Stimulated activated CD4-positive, alpha-beta T cell treated with anti-CD3 and anti-CD28 coated beads, Interleukin-4, amount 100 ng/mL, for 4 hours (primary cell): ENCODE results near the gene BEAN1.
"Not testable (repeated sequence)": the region's sequence is repeated elsewhere in the genome, so short reads cannot be mapped to it uniquely, and the experiment has no call there.

ENCODE experiments used
- DNase-seq, 2 experiments: peaks; one replicate each; pipeline ENCODE4 v3.0.0-alpha.2; 2020

The BEAN1 gene

DNA sequence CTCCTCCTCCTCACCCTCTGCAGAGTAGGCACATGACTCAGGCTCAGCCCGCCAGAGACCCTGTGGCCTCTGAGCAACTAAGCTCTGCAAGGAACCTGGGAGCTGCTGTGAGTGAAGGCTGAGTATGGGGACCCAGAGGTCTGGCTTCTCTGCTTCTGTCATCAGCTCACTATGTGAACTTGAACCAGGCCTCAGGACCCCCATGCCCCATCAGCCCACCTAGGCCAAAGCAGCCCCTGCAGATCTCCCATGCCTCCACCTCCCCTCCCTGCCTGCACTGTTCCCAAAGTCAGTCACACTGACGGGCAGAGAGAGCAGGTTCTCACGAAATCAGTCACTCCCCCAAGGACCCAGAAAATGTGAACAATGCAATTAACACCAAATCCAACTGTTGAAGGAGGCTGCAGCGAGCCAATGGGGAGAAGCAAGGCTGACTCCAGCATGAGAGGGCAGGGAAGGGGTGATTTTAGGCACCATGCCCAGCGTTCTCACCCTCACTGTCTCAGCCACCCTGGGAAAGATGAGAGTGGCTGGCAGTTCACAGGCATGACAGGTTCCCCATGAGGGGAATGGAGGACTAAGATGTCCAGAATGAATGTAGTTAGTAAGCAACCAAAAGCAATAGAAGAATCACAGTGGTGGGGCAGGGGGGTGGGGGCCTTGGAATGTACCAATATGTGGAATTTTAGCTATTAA lies 60.6 kb downstream of the BEAN1 start:
- DNase-seq: no peak

DNA sequence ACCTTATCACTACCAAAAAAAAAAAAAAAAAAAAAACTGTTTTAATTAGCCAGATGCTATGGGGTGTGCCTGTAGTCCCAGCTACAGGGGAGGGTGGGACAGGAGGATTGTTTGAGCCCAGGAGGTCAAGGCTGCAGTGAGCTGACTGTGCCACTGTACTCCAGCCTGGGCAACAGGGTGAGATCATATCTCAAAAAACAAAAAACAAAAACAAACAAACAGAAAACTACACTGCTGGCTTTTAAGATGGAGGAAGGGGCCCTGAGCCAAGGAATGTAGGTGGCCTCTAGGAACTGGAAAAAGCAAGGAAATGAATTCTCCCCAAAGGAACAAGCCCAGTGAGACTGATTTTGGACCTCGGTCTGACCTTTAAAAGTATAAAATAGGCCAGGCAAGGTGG lies 61.4 kb downstream of the BEAN1 start:
- no peak for DNase-seq

DNA sequence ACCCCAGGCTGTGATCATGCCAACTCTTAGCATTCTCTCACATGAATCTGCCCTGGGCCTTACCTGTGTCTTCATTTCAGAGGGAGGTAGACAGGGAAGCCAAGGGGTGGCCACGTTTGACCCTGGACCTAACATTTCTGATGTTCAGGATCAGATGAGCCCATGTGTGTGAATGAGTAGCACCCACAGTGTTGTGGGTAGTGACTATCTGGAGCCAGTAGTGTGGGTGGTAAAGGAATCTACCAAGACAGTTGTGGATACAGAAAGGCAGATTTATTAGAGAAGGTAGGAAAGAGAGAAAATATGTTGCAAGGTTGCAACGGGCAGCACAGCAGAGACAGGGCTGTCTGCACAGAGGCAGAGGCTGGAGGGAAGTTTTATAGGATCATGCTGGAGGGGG lies 62.3 kb downstream of the BEAN1 start:
- DNase-seq: no peak

DNA sequence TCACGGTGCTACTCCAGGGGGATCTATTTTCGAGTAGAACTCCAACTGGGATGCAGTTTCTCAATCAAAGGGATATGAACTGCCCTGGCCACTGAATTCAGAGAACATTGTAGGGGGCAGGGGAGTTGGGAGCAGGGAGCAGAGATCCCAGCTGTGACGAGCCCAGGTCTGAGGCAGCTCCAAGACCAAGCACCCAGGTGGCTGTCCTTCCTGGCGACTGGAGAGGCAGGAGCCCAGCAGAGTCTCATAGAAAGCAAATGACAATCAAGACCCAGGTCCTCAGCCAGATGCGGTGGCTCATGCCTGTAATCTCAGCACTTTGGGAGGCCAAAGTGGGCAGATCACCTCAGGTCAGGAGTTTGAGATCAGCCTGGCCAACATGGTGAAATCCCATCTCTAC lies 62.7 kb downstream of the BEAN1 start:
- no peak for DNase-seq

DNA sequence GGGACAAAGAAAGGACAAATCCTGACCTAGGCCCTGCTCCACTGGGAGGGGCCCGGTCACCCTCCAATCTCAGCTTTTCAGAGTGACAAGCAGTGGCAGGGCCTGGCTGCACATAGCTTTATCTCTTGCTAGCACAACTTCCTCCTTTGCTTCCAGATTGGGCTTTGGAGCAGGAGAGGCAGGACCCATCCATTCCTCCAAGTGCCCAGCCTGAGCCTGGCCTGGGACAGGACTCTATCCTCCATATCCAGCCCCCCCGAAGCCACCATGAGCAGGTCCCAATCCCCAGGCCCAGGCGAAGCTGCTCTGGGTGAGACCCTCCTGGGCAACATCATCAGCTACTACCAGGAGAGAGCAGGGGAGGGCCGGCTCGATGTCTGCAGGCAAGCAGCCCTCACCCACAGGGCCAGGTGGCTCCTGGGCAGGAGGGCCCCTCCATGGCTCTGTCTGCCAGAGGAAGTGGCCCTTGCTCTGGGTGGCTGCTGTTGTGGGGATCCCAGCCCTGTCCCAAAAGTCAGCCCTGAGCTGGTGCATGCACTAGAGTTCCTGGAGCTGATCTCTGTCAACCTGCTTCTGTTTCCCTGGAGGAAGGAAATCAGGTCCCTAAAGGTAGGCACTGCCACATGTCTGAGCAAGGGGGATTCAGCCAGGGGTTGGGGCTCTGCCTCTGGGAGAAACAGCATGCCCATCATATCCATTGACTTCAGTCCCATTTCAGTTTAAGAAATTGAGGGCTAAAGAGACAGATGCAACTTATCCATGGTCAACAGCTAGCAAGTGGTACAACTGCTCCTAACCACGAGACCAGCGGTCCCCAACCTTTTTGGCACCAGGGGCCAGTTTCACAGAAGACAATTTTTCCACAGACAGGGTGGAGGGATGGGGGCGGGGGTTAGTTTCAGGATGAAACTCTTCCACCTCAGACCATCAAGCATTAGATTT lies 64.0 kb downstream of the BEAN1 start:
- DNase-seq: no peak

DNA sequence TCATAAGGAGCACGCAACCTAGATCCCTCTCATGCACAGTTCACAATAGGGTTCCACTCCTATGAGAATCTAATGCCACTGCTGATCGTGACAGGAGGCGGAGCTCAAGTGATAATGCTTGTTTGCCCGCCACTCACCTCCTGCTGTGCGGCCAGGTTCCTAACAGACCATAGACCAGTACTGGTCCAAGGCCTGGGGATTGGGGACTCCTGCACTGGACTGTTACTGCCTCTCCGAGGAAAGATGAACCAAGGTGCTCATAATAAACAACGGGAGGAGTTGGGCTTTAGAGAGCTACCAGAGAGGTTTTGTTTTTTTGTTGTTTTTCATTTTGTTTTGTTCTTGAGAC lies 64.6 kb downstream of the BEAN1 start:
- no peak for DNase-seq

DNA sequence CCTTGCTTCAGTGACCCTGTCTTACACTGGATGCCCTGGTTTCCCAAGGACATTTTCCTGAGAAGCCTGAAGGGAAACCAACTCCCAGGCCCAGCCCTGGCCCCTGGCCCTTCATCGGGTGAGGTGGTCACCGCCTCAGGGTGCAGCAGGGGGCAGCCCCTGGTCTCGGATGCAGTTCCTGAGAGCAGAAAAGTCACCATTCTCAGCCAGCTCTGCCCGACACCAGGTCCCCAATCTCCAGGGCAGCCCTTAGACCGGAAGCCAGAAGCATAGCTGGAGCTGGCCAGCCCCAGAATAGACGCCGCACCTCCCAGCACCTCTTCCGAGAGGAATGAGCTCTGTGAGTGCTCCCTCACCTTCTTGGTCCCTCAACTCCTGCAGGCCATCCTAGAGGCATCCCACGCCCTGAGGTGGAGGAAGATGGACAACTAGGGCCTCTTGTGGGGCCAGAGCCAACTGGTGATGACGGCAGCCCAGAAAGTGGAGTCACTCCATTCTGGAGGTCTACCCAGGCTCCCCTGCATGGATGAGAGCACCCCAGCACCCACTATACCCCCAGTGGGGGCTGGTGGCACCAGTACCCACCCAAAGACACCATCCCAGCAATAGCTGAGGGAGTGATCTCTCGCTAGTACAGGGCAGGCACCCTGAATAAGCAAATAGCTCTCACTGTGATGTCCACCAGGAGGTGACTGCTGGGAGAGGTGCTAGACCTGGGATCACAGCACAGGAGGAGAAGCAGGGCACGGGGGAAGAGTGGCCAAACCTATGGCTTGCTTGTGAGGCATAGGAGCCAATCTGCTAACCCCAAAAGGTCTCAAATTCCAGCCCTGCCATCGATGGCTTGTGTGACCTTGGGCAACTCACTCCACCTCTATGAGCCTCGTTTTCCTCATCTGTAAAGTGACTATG lies 66.7 kb downstream of the BEAN1 start:
- DNase-seq: no peak

DNA sequence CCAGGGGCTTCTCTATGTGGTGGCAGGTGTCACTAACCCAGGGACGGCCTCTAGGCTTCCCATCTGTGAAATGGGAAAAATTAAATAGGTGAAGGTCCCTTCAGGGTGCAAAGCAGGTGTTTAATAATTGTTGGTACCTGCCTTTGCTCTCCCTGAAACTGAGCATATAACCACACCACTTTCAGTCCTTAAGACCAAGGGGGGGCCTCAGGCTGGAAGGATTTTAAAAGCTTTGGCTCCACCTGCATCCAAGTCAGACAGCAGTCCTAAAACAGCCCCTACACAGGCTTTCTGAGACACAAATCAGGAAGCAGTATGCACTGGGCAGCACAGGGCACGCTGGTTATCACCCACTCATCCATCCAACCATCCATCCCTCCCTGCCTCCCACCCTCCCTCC lies 67.8 kb downstream of the BEAN1 start:
- no peak for DNase-seq

DNA sequence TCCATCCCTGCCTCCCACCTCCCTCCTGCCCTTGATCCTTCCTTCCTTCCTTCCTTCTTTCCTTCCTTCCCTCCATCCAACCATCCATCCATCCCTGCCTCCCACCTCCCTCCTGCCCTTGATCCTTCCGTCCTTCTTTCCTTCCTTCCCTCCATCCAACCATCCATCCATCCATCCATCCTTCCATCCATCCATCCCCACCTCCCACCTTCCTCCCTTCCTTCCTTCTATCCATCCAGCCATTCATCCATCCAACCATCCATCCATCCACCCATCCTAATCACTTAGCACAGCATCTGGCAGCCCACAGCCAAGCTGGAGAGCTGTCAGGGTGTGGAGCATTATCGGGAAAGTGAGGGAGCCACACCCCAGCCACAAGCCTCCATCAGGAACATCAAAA lies 68.3 kb downstream of the BEAN1 start:
- DNase-seq: no peak

DNA sequence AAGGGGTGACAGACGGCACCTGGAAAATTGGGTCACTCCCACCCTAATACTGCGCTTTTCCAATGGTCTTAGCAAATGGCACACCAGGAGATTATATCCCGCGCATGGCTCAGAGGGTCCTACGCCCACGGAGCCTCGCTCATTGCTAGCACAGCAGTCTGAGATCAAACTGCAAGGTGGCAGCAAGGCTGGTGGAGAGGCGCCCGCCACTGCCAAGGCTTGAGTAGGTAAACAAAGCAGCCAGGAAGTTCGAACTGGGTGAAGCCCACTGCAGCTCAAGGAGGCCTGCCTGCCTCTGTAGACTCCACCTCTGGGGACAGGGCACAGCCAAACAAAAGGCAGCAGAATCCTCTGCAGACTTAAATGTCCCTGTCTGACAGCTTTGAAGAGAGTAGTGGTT lies 69.1 kb downstream of the BEAN1 start:
- not testable (repeated sequence) for DNase-seq

DNA sequence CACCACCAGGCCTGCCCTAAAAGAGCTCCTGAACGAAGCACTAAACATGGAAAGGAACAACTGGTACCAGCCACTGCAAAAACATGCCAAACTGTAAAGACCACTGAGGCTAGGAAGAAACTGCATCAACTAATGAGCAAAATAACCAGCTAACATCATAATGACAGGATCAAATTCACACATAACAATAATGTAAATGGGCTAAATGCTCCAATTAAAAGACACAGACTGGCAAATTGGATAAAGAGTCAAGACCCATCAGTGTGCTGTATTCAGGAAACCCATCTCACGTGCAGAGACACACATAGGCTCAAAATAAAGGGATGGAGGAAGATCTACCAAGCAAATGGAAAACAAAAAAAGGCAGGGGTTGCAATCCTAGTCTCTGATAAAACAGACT lies 70.8 kb downstream of the BEAN1 start:
- DNase-seq: not testable (repeated sequence)

DNA sequence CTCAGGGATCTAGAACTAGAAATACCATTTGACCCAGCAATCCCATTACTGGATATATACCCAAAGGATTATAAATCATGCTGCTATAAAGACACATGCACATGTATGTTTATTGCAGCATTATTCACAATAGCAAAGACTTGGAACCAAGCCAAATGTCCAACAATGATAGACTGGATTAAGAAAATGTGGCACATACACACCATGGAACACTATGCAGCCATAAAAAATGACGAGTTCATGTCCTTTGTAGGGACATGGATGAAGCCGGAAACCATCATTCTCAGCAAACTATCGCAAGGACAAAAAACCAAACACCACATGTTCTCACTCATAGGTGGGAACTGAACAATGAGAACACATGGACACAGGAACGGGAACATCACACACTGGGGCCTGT lies 74.5 kb downstream of the BEAN1 start:
- not testable (repeated sequence) for DNase-seq

DNA sequence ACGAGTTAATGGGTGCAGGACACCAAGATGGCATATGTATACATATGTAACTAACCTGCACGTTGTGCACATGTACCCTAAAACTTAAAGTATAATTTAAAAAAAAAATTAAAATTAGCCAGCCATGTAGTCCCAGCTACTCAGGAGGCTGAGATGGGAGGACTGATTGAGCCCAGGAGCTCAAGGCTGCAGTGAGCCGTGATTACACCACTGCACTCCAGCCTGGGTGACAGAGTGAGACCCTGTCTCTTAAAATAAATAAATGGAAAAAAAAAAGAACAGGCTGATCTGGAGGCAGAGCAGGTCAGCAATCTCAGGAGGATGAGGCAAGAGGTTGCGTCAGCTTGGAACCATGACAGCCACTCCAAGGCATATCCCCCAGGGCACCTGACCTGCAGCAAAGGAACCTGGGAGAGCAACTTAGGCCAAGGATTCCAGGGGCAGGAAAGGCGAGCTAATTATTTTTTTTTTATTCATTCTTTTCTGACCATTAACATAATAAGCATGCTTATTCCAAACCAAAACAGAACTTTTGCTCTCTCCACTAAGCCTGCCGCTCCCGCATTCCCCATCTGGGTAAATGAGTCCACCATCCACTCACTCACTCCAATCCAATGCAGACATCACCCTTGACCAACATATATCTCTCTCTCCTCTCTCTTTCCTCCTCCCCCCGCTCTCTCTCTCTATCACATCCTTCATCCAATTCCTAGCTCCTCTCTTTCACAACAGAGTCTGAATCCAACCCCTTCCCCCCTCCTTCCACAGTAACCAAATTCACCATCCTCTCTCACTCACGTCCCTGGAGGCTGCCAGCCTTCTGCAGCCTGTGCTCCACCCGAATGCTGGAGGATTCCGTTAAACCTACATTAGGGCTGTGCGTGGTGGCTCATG lies 75.2 kb downstream of the BEAN1 start:
- no peak for DNase-seq

DNA sequence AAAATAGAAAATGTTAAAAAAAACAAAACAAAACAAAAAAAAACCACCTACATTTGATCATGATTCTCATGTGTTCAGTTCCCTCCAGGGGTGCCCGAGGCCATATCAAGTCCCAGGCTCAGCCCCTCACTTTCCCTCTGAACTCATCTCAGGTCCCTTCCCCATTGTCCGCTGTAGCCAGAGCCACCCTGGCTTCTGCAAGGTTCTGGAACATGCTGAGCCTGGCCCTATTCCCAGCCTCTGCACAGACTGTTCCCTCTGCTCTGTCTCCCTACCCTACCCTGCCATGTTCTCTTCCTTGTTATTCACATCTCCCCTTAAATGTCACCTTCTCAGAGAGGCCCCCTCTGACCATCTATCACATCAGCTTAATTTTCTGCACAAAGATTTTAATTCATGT lies 75.9 kb downstream of the BEAN1 start:
- DNase-seq: no peak

DNA sequence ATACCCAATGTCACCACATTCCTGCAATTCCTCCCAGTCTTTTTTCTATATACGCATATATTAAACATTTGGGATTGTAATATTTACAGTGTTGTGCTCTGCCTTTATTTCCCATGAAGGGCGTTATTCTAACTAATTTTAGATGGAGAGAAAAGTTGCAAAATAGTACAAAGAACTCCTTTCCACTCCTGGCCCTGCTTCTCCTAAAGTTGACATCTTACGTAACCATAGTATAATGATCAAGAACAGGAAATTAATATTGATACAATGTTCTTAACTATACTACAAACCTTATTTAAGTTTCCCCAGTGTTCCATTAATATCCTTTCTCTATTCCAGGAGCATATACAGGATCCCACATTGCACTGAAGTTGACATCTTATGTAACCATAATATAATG lies 76.5 kb downstream of the BEAN1 start:
- DNase-seq: no peak

DNA sequence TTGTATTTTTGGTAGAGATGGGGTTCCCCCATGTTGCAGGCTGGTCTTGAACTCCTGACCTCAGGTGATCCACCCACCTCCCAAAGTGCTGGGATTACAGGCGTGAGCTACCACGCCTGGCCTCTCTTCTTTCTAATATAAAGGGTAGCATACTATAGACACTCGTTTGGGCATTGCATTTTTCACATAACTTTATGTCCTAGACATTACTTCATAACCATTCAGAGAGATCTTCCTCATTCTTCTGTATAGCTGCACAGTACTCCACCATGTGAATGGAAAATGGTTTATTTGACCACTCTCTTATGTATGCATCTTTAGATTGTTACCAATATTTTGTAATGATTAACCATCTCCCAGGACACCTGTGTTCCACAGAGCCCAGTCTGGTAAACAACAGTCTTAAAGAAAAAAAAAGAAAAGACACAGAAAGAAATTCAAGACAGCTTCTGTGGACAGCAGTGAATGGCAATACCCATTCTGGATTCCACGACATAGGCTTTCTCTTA lies 80.7 kb downstream of the BEAN1 start:
- no peak for DNase-seq

DNA sequence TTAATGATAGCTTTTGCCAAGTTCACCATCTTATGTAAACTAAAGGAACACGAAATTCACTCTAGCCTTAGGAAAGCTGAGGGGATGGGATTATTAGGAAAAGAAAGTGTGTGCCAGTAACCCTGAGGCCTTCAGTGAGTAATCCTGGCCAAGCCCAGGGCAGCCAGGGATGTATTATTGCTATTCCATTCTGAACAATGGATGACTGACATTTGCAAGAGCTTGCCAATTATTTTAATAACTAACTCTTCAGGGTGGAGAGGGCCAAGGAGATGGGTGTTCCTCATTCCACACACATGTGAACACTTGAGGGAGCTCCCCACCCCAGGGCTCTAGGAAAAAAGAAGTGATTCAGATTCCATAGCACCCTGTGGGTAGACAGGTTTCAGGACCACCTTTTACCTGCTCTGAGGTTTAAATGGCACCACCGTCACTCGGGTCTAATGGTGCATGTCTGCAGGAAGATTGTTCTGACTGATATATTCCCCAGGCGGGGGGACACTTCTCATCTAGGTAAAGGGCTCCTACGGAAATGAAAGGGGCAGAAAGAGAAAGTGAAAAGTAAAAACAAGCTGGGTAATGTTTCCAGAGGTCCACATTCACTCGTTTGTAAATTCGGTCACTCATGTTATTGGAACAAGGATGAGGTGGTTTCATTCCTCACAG lies 81.3 kb downstream of the BEAN1 start:
- DNase-seq: no peak

DNA sequence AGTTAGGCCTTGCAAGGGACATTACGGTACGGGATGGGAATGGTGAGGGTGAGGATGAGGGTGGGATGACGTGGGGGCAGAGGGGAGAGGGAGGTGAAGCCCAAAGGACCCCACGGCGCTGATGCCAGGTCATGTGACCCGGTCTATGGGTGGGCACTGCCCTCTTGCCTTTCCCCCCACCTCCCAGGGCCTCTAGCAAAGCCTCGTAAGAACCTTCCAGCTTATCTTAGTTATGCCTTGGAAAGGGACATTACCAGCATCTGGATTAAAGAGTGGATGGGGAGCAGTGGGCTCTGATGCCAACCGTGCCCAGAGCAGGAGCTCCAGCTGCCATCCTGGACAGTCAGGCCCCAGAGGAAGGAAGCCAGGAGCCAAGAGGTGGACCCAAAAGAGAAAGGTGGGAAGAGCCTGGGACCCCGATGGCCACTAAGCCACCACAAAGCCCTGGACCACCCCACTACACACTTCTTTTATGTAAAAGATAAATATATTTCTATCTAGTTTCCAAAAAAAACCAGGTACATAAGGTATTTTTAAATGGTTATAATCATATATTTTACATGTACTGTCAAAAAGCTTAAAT lies 81.9 kb downstream of the BEAN1 start:
- no peak for DNase-seq

DNA sequence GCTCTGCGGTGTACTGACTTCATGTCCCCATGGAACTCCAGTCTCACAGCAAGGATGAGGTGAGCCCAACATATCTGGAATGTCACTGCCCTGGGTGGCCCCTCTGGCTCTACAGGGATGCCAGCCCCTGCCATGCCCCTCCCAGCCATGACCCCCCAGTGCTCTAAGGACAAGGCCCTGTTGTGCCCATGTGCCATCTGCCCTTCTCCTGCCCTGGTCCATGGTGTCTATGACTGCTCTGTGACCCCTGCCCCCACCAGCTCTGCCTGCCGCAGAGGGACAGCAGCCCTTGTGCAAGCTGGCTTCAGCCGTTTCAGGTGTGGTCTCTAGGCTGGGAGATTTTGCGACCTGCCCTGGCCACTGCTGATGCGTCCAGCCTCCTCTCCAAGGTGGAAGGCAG lies 82.5 kb downstream of the BEAN1 start:
- DNase-seq: no peak

DNA sequence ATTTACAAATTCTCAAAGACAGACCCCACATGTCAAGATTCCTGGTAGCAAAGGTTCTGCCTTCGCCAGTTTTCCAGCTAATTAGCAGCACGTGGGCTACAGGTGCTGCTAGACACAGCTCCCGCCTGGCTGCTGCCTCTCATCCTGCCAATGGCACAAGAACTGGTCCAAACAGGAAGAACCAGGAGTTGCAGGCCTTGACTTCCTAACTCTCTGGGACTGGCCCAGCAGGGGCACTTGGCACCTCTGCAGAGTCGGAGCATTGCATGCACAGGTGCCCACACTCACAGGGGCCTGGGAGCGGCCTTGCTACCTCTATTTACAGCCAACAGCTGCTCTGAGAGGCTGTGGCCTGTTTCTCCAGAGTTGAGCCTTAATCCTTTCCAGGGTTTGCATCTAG lies 83.2 kb downstream of the BEAN1 start:
- no peak for DNase-seq
